Cerebellar nuclear complex (tissue), 1 donor: ENCODE data around the gene DPP10.
"Not testable (repeated sequence)": the region's sequence is repeated elsewhere in the genome, so short reads cannot be mapped to it uniquely, and the experiment has no call there.

Experiments
- DNase-seq, 2 experiments: peaks; one replicate each; lab custom pipeline; 2025; lab: John Stamatoyannopoulos, UW

DPP10 gene

DNA sequence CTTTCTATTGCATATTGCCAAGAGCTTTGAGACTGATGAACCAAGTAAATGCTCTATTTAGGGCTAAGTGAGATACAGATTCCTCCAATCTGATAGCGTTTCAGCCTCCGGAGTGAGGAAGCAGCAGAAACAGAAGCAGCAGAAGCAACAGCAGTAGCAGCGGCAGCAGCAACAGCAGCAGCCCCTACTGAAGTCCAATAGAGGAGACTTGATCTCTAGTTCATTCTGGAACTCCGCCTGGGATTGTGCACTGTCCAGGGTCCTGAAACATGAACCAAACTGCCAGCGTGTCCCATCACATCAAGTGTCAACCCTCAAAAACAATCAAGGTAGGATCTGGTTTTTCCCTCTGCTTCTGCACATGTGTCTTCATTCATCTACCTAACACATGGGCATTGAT is at the start of gene DPP10:
TSS of gene DPP10 (plus strand) at position 132 of the 400 bp plus-strand sequence.
- DNase-seq, result no peak

DNA sequence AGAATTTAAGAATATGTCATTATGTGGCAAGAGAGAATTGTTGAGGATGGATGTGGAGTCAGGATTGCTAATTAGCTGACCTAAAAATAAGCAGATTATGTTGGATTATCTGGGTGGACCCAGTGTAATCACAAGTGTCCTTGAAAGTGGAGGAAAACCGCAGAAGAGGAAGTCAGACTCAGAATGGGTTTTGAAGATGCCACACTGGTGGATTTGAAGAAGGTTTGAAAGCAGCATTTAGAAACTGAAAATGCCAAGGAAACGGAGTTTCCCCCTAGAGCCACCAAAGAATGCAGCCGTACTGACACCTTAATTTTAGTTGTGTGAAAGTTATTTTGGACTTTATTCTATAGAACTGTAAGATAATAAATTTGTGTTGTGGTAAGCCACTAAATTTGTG is 41.6 kb upstream of the DPP10 start:
- no peak for DNase-seq

DNA sequence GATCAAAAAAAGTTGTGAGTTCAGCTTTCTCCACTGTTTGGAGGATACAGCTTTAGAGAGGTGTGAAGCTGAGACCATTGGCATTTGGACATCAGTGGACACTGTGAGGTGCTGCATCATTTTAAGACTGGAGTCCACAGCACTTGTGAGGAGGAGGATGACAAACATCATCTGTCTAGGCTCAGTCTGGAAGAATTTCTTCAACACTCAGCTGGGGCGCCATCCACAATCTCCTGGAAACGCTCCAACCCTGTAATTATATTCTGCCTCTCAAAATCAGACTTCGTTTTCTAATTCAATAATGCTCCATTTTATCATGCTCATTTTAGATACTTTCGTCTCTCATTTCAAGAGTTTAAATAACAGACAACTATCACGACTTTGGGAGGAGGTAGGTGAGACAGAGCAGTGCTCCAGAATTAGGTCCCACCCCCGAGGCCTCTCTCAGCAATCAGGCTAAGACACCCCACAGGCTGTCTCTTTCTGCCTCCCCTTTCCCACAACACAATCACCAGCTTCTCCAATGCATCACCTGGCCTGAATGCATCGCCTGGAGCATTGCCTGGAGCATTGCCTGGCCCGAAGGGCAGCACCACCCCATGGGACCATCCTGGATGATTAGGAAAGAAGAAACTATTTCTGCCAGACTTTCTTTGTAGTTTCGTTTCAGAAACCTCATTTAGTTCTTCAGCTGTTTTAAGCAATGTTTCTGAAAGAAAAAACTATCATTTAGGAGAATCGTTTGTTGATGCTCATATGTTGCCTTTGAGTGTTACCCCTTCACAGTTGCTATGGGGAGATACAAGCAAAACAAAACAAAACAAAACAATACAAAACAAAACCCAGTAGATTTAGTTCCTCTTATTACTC is 37.0 kb upstream of the DPP10 start:
- DNase-seq, result no peak

DNA sequence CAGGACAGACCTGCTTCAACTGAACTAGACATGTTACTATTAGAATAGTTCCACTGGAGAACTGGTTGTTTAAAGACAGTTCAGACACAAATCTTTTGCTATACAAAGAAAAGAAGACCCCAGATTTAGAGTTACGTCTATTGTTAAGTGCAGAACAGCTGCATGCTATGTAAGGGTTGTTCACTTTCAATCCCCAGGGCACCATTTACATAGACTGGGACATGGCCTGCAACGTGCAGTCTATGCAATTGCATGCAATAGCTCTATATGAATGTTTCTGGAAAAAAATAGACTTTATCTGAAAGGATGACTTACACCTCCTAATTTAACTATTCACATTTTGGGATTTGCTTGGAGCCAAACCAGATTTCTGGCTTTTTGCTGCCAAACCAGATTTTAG is 36.1 kb upstream of the DPP10 start:
- no peak for DNase-seq

DNA sequence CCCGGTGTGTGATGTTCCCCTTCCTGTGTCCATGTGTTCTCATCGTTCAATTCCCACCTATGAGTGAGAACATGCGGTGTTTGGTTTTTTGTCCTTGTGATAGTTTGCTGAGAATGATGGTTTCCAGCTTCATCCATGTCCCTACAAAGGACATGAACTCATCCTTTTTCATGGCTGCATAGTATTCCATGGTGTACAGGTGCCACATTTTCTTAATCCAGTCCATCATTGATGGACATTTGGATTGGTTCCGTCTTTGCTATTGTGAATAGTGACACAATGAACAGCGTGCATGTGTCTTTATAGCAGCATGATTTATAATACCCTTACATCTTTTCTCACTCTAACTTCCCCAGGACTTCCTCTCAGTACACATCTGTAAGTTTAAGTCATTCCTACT is 35.1 kb upstream of the DPP10 start:
- DNase-seq, result not testable (repeated sequence)

DNA sequence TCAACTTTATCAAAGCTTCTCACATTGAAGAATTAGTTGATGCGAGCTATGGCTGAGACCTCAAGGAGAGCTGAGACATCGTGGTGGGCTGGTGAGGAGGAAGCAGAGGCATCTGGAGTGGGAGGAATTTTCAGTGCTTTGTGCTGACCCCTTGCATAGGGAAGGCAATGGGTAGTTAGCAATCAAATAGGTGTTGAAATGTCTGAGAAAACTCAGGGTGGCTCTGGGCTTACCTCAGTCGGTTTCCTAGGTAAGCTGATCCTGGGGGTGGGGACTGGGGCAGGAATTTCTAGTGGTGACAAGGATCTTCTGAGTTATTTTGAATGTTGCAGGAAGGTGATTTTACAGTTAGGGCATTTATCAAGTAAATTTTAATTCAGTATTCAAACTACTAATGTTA is 20.7 kb upstream of the DPP10 start:
- DNase-seq, result no peak

DNA sequence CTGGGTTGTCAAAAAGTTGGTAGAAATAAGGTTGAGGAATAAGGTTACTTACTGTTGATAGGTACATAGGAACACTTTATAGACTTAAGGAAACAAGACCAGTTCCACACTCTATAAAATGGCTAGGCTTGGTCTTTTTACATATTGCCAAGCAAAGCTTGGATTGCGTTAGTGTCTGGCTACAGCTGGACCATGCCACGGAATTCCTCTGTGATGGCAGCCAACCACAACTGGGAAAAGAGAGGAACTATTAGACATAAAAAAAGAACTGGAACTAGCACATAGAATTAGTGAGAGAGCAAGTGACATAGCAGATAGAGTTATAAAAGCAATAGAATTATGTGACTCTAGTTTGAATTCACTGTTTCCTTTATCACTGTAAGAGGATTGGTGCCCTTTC is 17.7 kb upstream of the DPP10 start:
- DNase-seq, result no peak

DNA sequence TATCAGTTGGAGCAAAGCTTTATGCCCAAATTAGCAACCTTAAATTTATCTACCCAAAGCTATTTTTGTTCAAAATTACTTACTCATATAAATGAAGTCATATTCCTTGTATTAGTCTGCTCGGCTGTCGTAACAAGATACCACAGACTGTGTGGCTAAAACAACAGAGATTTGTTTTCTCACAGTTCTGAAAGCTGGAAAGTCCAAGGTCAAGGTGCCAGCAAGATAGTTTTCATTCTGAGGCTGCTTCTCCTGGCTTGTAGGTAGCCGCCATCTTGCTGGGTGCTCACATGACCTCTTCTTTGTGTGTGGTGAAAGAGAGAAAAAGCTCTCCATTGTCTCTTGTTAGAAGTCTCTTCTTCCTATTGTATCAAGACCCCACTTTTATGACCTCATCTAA is 15.7 kb upstream of the DPP10 start:
- no peak for DNase-seq

DNA sequence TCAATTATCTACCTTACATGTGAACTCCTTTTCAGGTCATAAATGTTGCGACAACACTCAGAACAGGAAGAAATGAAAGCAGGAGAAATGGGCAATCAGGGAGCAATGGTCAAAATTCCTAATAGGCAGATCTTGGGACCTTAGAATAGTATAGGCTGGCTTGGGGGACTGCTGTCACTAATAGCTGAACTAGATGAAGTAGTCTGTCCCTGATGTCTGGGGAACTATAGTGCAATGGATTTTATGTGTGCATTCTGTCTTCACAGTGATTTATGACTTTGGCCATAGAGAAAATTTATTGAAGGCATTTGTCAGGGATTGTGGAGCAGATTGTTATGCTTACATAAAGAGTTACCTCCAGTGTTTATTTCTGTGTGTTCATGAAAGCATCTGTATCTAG is 6.1 kb upstream of the DPP10 start:
- no peak for DNase-seq

DNA sequence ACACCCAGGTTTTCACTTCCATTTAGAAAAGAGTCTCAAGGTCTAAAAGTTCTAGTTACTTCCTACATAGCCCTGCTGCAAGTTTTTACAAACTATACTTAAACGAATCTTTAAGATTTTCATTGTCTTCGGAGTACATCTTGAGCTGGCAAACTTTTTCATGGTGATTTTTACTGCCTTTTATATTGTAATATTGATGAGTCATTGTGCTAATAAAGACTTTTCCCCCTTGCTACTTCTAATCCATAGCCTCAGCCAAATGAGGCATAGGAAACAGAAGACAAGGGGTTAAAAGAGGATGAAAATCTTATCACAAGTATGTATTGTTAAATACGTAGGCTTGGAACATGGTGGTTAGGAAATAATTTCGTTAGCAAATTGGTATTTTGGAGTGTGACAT is 4.1 kb downstream of the DPP10 start:
- no peak for DNase-seq

DNA sequence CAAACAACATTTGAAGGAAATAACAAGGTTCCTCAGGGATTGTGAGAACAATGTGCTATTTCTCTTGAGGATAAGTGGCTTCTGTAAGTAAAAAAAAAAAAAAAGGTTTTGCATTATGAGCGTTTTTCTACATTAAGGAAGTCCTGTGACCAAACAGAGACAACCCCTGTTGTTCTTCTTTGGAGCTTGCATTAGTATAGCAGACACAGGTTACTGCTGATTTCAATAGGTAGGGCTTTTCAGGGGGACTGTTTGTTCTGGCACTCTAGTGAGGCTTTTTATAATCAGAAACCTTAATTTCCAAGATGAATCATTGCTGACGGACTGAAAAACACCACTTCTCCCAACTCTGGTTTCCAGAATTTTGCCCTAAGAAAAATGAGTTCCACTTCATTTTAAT is 8.2 kb downstream of the DPP10 start:
- DNase-seq, result no peak

DNA sequence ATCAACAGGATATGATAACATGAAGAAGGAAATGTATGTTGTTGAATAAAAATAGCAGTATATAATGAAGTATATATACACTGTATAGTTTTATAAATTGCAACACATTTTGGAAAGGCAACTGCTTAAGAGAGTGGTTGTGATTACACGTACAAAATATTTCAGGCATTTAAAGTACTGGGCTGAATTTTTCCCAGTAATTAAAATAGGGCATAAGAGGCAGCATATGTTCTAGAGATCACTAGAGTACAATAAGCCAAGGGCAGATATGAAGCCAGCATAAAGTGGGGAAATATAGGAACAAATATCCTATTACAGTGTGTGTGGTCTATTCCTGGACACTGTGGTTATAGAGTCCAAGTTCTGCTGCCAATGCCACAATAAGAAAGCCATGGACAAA is 14.1 kb downstream of the DPP10 start:
- no peak for DNase-seq

DNA sequence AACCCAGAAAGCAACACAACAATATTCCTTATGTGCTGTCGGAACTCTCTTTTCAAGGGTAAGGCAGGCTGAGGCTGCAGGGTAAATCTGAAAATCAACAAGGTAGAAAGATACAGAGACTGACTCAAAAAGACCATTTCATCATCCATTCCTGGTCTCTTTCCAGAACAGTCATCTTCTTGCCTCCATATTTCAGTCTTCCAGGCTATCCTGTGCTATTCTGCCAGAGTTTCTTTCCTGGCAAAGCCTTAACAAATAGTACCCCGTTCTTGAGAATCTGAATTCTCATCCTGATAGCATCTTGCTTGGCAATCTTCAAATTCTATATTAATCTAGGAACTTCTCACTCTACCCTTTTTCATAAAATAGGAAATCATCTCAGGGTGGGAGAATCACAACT is 15.5 kb downstream of the DPP10 start:
- no peak for DNase-seq

DNA sequence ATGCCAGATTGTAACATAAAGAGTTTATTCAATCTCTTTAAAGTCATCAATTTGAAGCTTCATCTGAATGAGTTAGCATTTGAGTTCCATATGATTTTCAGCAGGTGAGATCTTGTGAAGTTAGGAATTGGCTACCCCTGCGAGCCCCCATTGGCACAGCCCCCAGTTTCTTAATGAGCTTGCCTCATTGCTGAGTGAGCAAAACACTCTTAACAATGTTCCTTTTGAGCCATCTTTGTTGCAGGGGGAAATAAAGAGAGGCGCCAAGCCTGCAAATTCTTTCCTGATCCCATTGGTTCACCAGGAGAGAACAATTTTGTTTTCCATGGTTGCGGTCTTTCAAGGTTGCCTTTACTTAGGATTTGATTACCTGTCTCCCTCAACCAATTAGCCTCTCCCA is 18.7 kb downstream of the DPP10 start:
- DNase-seq, result no peak

DNA sequence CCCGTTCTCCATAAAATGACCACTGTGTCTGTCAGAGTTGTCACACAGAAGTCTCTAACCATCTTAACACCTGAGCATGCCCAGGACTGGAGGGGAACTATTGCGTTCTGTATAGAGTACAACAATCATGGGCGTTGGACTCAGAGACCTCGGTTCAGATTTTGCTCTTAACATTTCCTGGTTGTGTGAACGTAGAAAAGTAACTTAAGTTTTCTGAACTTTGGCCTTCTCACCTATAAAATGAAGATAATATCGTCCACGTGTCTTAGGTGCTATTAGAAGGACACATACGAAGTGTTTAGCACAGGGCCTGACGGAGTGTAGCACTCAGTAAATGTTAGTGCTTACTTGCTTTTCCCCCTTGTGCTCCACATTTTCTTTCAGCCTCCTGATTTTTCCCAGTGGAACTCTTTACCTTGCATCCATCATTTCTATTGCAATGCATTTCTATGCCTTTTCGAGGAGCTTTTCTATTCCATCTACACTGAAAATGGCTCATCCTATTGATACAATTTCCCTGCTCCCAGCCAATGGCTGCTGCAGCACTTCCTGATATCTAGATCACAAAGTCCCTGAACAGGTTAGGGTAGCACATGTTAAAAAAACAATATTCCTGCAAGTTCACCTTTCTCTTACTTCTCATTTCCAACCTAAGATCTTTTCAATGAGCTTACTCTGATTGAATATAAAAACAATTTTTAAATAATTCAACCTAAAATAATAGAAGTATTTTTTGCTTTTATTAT is 22.7 kb downstream of the DPP10 start:
- DNase-seq, result no peak

DNA sequence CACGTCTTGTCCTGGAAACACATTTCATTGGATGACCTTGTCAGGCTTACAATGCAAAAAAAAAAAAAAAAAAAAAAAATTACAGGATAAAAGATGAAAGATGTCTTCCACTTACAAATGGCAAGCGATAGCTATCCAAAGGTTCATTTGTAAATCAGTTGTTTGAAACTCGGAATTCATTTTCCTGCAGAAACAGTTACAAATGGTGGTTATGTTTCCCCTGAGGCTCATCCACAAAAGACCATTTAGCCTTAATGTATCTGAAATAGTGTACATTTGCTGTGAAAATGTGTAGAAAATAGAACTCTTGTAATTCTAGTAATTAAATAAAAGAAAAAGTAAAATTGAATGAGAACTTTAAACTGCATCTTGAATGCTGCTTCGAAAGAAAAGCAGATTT is 25.9 kb downstream of the DPP10 start:
- DNase-seq, result no peak

DNA sequence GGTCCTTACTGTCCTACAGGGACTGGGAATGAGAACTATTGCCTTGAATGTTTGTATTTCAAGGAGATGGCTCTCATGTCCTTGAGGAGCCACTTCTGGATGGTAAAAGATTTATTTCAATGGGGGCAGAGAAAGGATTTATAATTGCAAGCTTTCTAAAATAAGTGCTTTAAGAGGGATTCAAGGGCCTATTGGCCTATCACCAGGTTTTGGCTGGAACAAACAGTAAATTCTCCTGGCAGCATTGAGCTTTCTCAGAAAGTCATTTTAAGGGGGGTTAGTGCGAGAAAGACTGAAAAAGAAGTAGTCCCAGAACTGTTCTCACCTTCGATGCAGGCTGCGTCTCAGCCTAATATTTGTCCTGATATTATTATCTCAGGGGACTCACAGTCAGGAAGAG is 29.8 kb downstream of the DPP10 start:
- DNase-seq, result no peak

DNA sequence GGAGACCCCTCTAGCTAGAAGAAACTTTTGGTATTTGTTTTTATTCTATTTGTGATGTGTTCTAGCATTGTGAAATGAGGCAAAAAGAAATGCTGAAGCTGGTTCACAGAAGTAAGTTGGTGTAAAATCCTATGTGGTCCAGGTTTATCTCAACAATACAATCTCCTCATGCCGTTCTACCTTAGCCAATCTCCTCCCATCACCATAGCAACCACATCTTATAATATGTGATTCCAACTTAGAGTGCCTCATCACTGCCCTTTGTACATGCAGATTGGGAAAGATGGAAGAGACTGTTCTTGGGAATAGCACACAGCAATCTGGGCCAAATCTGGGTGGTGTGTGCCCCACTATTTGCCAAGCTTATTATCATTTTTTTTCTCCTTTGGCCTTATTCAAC is 30.3 kb downstream of the DPP10 start:
- DNase-seq, result no peak

DNA sequence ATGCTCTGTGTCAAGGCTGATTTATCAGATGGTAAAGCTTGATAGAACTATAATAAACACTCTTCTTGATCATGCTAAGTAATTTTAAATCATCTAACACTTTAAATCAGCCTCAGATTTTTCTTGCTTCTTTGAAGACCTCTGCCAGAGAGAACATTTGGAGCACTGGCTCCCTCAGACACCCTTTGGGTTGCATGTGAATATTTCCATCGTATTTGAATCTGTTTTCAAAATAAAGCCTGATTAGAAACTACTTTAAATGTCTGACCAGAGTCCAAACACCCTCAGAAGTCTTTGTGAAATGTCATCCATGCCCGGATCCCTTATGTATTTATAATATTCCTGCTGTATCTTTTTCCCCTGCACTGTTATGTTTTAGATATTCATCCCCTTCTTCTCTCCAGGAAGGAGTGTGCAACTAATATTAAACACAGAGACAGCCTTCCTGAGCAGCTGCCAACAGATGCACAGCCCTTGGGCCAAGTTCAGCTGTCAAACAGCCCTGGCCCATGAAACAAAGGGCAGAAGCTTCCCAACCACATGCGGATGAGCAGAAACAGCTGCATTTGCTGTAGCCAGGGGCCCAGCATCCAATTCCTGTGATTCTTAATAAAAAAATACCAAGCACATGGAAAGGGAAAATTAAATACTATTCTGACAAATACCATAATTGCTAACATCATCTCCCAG is 46.5 kb downstream of the DPP10 start:
- DNase-seq, result no peak

DNA sequence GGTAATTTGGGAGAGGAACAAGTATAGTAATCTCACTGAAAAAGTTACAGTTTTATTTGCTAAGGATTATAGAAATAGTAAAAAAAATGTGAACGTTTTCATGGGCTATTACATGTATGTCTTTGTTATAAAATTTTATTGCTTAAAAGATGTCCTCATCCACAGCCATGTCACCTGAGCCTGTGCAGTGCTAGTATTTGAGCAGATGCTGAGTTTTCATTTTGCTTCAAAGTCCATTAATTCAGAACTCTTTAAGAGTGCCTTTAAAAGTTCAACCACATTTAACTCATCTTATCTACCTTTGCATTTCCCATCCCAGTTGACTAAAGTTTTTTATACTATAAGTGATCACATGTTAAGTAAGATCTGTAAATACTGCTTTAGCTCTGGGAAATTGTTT is 52.6 kb downstream of the DPP10 start:
- no peak for DNase-seq

DNA sequence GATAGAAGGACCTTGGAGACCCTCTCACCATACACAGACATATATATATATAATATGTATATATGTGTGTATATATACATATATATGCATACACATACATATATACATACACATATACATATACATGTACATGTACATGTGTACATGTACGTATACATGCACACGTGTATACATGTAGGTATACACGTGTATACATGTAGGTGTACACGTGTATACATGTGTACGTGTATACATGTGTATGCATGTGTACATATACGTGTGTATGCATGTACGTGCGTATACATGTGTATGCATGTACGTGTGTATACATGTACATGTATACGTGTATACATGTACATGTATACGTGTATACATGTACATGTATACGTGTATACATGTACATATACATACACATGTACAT is 54.5 kb downstream of the DPP10 start:
- DNase-seq, result no peak

DNA sequence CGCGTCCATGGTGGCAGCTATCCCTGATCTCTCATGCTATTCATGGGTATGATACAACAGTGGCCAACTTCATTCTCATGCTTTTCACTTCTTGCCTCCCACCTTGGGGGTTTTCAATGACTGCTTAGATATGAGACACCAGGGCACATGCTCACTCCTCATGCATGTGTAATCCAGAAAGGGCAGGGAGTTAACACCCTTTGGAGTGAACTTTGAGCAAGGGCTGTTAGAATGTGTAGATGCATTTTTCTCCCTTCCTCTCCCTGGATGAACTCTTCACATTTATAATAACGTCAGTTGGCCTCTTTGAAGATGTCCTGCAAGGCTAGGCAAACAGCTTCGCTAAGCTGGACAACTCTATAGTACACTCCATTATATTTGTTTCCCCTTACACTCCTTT is 56.7 kb downstream of the DPP10 start:
- DNase-seq, result no peak

DNA sequence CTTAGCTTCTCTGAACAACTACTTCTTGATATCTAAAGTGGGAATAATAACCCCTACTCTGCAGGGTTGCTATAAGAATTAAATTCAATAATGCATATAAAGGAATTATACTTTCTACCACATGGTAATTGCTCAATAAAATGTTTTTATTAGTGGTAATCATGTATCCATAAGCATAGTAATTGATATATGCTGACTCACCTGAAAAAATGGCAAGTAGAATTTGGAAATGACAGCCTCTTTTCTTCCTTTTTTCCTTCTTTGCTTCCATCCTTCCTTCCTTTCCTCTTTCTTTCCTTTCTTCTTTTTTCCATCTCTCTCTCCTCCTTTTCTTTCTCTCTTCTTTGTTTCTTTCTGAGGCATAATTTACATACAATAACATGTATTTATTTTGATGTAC is 65.3 kb downstream of the DPP10 start:
- no peak for DNase-seq
